HepG2 (cell line): ENCODE data around the gene STX2. TPM values are rescaled to one million over a fixed set of nuclear protein-coding genes. Genes with fewer than 3 reads are reported as not detected.
A peak's percentile ranks its signal among the peaks of the same experiment; 100 is the strongest.

ENCODE experiments used
- FOXA3 ChIP-seq: IDR thresholded peaks from 2 replicates; pipeline ENCODE4 v1.6.1; 2016; ENCODE audit warnings: missing genetic modification reagents, missing compliant biosample characterization
- KDM5B ChIP-seq: sonication (generic); formaldehyde crosslinking; IDR thresholded peaks from 2 replicates; pipeline ENCODE4 v1.4.0; 2020; ENCODE audit warnings: missing genetic modification reagents, mild to moderate bottlenecking, borderline replicate concordance
- MIER3 ChIP-seq: IDR thresholded peaks from 2 replicates; pipeline ENCODE4 v1.6.1; 2016; ENCODE audit warnings: missing compliant biosample characterization, borderline replicate concordance
- NR3C1 ChIP-seq: sonication (generic); formaldehyde crosslinking; IDR thresholded peaks from 2 replicates; pipeline ENCODE4 v1.4.0; 2020; ENCODE audit warnings: missing genetic modification reagents
- YY1 ChIP-seq: IDR thresholded peaks from 2 replicates; pipeline ENCODE4 v1.6.1; 2011; ENCODE audit warnings: low read length, low read depth, moderate library complexity, mild to moderate bottlenecking; ENCODE audit not compliant: insufficient read depth, insufficient replicate concordance
- ZFP36 ChIP-seq: fragments of 150-350 bp; IDR thresholded peaks from 2 replicates; pipeline ENCODE4 v1.6.1; 2018; ENCODE audit warnings: borderline replicate concordance, low read length, low read depth; ENCODE audit not compliant: partially characterized antibody
- ZFX ChIP-seq: sonication (generic); formaldehyde crosslinking; IDR thresholded peaks from 2 replicates; pipeline ENCODE4 v1.4.0; 2020; ENCODE audit warnings: mild to moderate bottlenecking, low read depth, missing genetic modification reagents, moderate library complexity
- ZNF136 ChIP-seq: sonication (generic); formaldehyde crosslinking; IDR thresholded peaks from 2 replicates; pipeline ENCODE4 v1.8.1; 2022; ENCODE audit warnings: low read depth, mild to moderate bottlenecking, moderate library complexity, missing genetic modification reagents
- ZNF713 ChIP-seq: sonication (generic); formaldehyde crosslinking; IDR thresholded peaks from 2 replicates; pipeline ENCODE4 v1.4.0; 2020; ENCODE audit warnings: mild to moderate bottlenecking, missing genetic modification reagents
- polyA plus RNA-seq, 8 experiments: library from polyadenylated mRNA; depleted of rRNA in 3 of 8; stranded (reverse) in 7 of 8; unstranded in 1 of 8; fragments of >200 nt; fragmentation: Illumina TruSeq in 4 of 8; extraction: Trizol in 4 of 8; gene quantifications; 2 replicates each; pipeline versions ENCODE4 v1.2.1 to v1.2.3, GENCODE V29; 2011 to 2016; ENCODE audit warnings: low read depth in 4 of 8, missing spikeins in 1 of 8, mixed read lengths in 1 of 8; ENCODE audit not compliant: insufficient read depth in 1 of 8
- total RNA-seq, 5 experiments: library from RNA; depleted of rRNA; stranded (reverse); fragments of >200 nt; fragmentation: Illumina TruSeq; extraction: Trizol; gene quantifications; 2 replicates each; pipeline ENCODE4 v1.2.3, GENCODE V29; 2016; ENCODE audit warnings: low read depth in 1 of 5
- TF ChIP-seq, protein P1 (sequence below): sonication (generic); formaldehyde crosslinking; IDR thresholded peaks from 2 replicates; pipeline ENCODE4 v1.4.0; 2020; ENCODE audit warnings: missing genetic modification reagents
- TF ChIP-seq, protein P2 (sequence below): sonication (generic); formaldehyde crosslinking; IDR thresholded peaks from 2 replicates; pipeline ENCODE4 v1.5.1; 2020; ENCODE audit warnings: mild to moderate bottlenecking, missing genetic modification reagents, moderate library complexity
- TF ChIP-seq, protein P3 (sequence below): sonication (generic); formaldehyde crosslinking; IDR thresholded peaks from 2 replicates; pipeline ENCODE4 v1.8.1; 2023; ENCODE audit warnings: mild to moderate bottlenecking, inconsistent platforms, moderate library complexity, missing genetic modification reagents, borderline replicate concordance
- TF ChIP-seq, protein P4 (sequence below): IDR thresholded peaks from 2 replicates; pipeline ENCODE4 v1.6.1; 2016; ENCODE audit warnings: low read depth, borderline replicate concordance
- TF ChIP-seq, protein P5 (sequence below): sonication (generic); formaldehyde crosslinking; IDR thresholded peaks from 2 replicates; pipeline ENCODE4 v1.5.0; 2020; ENCODE audit warnings: missing genetic modification reagents, mild to moderate bottlenecking, borderline replicate concordance
- TF ChIP-seq, protein P6 (sequence below): sonication (generic); formaldehyde crosslinking; conservative IDR thresholded peaks from 2 replicates; pipeline ENCODE4 v1.8.1; 2023; ENCODE audit warnings: missing genetic modification reagents

The STX2 gene
- total and polyA plus RNA-seq, 2 of the 13 experiments (the other 11 are each of a cell fraction or from before 2014, with no cell fraction given): 13.4 to 25.1 TPM

DNA sequence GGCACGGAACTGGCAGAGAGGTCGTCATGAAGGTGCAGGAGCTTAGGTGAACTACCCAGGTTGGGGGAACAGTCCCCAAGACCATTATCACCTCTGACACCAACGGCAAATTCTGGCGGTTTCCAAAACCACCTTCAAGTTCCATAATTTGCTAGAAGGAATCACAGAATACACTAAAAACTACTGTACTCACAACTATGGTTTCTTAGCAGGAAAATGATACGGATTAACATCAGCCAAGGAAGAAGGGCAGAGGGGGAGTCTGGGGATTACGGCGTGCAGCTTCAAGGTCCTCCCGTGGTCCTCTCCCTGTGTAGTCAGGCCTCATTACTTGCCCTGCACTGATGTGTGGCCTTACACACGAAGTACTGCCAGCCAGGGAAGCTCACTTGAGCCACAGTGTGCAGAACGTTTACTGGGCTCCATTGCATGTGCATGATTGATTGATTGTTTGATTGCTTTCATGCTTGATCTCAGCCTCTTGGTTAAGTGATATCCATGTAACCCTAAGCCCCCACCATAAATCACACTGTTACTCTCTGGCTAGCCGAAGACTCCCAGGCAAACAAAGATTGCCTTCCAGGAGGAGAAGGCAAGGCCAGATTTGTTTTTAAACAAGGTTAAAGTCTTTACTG is 837 bp upstream of the STX2 start (continued):
- TF ChIP-seq, protein P1, sequence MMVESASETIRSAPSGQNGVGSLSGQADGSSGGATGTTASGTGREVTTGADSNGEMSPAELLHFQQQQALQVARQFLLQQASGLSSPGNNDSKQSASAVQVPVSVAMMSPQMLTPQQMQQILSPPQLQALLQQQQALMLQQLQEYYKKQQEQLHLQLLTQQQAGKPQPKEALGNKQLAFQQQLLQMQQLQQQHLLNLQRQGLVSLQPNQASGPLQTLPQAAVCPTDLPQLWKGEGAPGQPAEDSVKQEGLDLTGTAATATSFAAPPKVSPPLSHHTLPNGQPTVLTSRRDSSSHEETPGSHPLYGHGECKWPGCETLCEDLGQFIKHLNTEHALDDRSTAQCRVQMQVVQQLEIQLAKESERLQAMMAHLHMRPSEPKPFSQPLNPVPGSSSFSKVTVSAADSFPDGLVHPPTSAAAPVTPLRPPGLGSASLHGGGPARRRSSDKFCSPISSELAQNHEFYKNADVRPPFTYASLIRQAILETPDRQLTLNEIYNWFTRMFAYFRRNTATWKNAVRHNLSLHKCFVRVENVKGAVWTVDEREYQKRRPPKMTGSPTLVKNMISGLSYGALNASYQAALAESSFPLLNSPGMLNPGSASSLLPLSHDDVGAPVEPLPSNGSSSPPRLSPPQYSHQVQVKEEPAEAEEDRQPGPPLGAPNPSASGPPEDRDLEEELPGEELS (CRISPR knock-in tag): 0 out of 2 replicates have a peak, but pooled peaks have one; percentile 8
- TF ChIP-seq NR3C1 (no peak), ZNF713 (no peak), YY1 (no peak), MIER3 (CRISPR knock-in tag) (0 out of 2 replicates have a peak, but pooled peaks have one; percentile 7), FOXA3 (no peak), KDM5B (CRISPR knock-in tag) (peak; percentile 62; the same call in 1 of the 2 replicates), ZFP36 (no peak), ZNF136 (CRISPR knock-in tag) (0 out of 2 replicates have a peak, but pooled peaks have one; percentile 31), ZFX (peak; percentile 16; the same call in 1 of the 2 replicates)
- TF ChIP-seq, protein P2, sequence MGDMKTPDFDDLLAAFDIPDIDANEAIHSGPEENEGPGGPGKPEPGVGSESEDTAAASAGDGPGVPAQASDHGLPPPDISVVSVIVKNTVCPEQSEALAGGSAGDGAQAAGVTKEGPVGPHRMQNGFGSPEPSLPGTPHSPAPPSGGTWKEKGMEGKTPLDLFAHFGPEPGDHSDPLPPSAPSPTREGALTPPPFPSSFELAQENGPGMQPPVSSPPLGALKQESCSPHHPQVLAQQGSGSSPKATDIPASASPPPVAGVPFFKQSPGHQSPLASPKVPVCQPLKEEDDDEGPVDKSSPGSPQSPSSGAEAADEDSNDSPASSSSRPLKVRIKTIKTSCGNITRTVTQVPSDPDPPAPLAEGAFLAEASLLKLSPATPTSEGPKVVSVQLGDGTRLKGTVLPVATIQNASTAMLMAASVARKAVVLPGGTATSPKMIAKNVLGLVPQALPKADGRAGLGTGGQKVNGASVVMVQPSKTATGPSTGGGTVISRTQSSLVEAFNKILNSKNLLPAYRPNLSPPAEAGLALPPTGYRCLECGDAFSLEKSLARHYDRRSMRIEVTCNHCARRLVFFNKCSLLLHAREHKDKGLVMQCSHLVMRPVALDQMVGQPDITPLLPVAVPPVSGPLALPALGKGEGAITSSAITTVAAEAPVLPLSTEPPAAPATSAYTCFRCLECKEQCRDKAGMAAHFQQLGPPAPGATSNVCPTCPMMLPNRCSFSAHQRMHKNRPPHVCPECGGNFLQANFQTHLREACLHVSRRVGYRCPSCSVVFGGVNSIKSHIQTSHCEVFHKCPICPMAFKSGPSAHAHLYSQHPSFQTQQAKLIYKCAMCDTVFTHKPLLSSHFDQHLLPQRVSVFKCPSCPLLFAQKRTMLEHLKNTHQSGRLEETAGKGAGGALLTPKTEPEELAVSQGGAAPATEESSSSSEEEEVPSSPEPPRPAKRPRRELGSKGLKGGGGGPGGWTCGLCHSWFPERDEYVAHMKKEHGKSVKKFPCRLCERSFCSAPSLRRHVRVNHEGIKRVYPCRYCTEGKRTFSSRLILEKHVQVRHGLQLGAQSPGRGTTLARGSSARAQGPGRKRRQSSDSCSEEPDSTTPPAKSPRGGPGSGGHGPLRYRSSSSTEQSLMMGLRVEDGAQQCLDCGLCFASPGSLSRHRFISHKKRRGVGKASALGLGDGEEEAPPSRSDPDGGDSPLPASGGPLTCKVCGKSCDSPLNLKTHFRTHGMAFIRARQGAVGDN (CRISPR knock-in tag): 0 out of 2 replicates have a peak, but pooled peaks have one; percentile 6
- TF ChIP-seq, protein P3, sequence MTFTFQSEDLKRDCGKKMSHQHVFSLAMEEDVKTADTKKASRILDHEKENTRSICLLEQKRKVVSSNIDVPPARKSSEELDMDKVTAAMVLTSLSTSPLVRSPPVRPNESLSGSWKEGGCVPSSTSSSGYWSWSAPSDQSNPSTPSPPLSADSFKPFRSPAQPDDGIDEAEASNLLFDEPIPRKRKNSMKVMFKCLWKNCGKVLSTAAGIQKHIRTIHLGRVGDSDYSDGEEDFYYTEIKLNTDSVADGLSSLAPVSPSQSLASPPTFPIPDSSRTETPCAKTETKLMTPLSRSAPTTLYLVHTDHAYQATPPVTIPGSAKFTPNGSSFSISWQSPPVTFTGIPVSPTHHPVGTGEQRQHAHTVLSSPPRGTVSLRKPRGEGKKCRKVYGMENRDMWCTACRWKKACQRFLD (CRISPR knock-in tag): no peak
- TF ChIP-seq, protein P4, sequence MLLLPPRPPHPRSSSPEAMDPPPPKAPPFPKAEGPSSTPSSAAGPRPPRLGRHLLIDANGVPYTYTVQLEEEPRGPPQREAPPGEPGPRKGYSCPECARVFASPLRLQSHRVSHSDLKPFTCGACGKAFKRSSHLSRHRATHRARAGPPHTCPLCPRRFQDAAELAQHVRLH (CRISPR knock-in tag): peak; percentile 10; the same call in 1 of the 2 replicates
- TF ChIP-seq, protein P5, sequence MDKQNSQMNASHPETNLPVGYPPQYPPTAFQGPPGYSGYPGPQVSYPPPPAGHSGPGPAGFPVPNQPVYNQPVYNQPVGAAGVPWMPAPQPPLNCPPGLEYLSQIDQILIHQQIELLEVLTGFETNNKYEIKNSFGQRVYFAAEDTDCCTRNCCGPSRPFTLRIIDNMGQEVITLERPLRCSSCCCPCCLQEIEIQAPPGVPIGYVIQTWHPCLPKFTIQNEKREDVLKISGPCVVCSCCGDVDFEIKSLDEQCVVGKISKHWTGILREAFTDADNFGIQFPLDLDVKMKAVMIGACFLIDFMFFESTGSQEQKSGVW (CRISPR knock-in tag): no peak
- TF ChIP-seq, protein P6, sequence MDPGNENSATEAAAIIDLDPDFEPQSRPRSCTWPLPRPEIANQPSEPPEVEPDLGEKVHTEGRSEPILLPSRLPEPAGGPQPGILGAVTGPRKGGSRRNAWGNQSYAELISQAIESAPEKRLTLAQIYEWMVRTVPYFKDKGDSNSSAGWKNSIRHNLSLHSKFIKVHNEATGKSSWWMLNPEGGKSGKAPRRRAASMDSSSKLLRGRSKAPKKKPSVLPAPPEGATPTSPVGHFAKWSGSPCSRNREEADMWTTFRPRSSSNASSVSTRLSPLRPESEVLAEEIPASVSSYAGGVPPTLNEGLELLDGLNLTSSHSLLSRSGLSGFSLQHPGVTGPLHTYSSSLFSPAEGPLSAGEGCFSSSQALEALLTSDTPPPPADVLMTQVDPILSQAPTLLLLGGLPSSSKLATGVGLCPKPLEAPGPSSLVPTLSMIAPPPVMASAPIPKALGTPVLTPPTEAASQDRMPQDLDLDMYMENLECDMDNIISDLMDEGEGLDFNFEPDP (CRISPR knock-in tag): no peak
